Brain microvascular endothelial cell (primary cell): ENCODE measurements around the gene SLC26A9.
A peak's percentile ranks its signal among the peaks of the same experiment; 100 is the strongest.

Experiments used
- DNase-seq: peaks from one replicate; pipeline ENCODE4 v3.0.0-alpha.2; 2020
- H3K27ac ChIP-seq: fragments of 250-450 bp; sonication (Bioruptor Pico); 2 replicates; pipeline ENCODE4 v1.5.1; 2020; ENCODE audit warnings: mild to moderate bottlenecking, moderate library complexity
- H3K27me3 ChIP-seq: fragments of 250-450 bp; sonication (Bioruptor Pico); replicated peaks from 2 replicates; pipeline ENCODE4 v1.5.1; 2020; ENCODE audit warnings: mild to moderate bottlenecking
- H3K36me3 ChIP-seq: fragments of 250-450 bp; sonication (Bioruptor Pico); replicated peaks from 2 replicates; pipeline ENCODE4 v1.5.1; 2020; ENCODE audit warnings: mild to moderate bottlenecking
- H3K4me3 ChIP-seq: 2 replicates; pipeline ENCODE4 v1.5.1; 2011; ENCODE audit warnings: low read depth, mild to moderate bottlenecking, control low read depth, low read length, moderate library complexity
- in situ Hi-C: cut with HindIII; loops from 2 replicates; pipeline ENCODE4 v1.10.0; 2017; ENCODE audit warnings: low sequenced_read_pairs, low pct_ligation_motif_present
- TF ChIP-seq, protein P1 (sequence below): IDR thresholded peaks from 2 replicates; pipeline ENCODE4 v1.5.1; 2011; ENCODE audit warnings: low read depth, mild to moderate bottlenecking, moderate library complexity, low read length, control low read depth, inconsistent platforms; ENCODE audit errors: missing control alignments

Gene SLC26A9

DNA sequence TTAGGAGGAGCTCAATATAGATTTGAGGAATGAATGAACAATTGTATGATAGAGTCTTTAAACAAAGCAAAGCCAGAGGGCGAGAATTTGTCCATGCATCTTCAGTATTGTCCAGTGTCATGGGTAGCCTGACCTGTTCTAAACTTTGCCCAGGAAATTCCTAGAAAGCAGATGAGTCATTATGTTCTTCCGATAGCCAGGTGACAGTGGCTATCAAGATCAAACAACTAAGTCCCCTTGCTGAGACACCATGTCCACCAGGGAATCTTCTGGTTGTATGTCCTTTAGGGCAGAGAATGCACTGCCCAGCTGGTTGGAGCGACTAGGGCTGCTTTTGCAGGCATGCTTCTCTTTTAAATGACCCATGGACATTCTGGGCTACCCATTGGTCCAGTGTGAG is 1.8 kb upstream of the SLC26A9 start:
- TF ChIP-seq, protein P1, sequence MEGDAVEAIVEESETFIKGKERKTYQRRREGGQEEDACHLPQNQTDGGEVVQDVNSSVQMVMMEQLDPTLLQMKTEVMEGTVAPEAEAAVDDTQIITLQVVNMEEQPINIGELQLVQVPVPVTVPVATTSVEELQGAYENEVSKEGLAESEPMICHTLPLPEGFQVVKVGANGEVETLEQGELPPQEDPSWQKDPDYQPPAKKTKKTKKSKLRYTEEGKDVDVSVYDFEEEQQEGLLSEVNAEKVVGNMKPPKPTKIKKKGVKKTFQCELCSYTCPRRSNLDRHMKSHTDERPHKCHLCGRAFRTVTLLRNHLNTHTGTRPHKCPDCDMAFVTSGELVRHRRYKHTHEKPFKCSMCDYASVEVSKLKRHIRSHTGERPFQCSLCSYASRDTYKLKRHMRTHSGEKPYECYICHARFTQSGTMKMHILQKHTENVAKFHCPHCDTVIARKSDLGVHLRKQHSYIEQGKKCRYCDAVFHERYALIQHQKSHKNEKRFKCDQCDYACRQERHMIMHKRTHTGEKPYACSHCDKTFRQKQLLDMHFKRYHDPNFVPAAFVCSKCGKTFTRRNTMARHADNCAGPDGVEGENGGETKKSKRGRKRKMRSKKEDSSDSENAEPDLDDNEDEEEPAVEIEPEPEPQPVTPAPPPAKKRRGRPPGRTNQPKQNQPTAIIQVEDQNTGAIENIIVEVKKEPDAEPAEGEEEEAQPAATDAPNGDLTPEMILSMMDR, result no peak
- Histone ChIP-seq H3K27ac (no peak overlapping the region), H3K4me3 (no peak overlapping the region), H3K27me3 (peaks cover 23% of the 10 kb centered on the region), H3K36me3 (no peaks in the 10 kb centered on the region)
- in situ Hi-C loops, result no loop called here
- no peak for DNase-seq

DNA sequence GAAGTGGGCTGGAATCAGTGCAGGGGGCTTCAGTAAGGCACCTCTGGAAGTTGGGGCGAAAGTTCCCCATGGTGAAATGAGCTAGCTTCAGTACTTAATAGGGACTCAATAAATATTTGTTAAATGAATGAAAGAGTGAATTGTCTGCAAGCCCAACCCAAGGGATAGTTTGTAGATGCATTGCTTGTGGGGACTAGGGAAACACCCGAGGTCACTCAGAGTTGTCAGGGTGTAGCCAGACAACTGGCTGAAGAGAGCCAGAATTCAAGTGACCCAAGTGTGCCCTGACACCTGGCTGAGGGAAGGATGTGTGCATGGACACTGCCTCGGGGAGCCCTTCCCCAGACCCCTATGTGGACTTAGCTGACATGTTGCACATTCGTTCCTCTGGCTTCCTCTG is 1.3 kb upstream of the SLC26A9 start:
- H3K27ac ChIP-seq, result no peak overlapping the region
- no peak overlapping the region for H3K4me3 ChIP-seq
- no peaks in the 10 kb centered on the region for H3K36me3 ChIP-seq
- TF ChIP-seq, protein P1, result no peak
- in situ Hi-C loops, result no loop called here
- no peak for DNase-seq
- peaks cover 23% of the 10 kb centered on the region for H3K27me3 ChIP-seq

DNA sequence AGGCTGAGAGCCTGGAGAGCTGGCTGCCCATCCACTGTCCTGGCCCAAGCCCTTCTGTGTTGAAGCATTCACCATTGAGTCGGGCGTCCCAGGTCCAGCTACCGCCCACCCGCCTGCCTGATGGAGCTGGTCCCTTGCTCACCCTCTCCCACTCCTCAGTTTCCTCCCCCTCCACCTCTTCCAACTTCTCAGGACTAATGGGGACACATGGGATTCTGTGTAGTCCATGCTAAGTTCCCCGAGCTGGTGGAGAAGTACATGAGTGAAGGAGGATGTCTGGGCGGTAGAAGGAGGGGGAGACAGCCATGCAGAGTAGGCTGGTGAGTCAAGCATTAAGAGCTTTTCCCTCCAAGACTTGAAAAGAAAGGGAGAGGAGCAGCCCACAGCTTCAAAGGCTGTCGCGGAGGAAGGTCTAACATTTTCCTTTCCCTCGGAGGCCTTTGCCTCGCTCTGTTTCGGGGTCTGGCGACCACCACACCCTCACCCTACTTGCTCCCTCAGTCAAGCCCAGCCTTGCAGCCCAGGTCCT is 561 bp downstream of the SLC26A9 start:
- peaks cover 23% of the 10 kb centered on the region for H3K27me3 ChIP-seq

DNA sequence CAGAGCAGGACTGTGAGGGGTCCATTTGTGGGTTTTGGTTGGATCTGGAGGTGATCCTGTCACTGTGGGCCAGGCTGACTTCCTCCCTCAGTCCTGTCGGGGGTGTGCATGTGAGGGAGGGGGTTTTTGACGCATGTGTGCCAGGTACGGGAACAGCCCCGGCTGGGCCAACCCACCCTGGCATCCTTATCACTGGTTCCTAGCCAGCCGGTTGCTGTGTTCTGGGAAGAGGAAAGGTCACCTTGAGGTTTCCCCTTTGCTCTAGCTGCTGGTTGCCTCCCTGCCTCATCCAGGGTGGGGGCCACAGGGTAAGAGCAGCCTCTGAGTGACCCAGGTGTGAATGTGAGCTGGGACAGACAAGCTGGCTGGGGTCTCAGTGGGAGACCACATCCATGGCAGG is 2.5 kb downstream of the SLC26A9 start:
- Histone ChIP-seq H3K27me3 (peaks cover 21% of the 10 kb centered on the region), H3K27ac (no peak overlapping the region), H3K4me3 (no peak overlapping the region), H3K36me3 (no peaks in the 10 kb centered on the region)
- TF ChIP-seq, protein P1, result no peak
- in situ Hi-C loops, result no loop called here
- no peak for DNase-seq

More for the DNA sequence above, 561 bp downstream of the SLC26A9 start:
- H3K4me3 ChIP-seq, result no peak overlapping the region
- in situ Hi-C loops, result no loop called here
- no peak for DNase-seq
- no peak overlapping the region for H3K27ac ChIP-seq
- TF ChIP-seq, protein P1, result no peak
- no peaks in the 10 kb centered on the region for H3K36me3 ChIP-seq

DNA sequence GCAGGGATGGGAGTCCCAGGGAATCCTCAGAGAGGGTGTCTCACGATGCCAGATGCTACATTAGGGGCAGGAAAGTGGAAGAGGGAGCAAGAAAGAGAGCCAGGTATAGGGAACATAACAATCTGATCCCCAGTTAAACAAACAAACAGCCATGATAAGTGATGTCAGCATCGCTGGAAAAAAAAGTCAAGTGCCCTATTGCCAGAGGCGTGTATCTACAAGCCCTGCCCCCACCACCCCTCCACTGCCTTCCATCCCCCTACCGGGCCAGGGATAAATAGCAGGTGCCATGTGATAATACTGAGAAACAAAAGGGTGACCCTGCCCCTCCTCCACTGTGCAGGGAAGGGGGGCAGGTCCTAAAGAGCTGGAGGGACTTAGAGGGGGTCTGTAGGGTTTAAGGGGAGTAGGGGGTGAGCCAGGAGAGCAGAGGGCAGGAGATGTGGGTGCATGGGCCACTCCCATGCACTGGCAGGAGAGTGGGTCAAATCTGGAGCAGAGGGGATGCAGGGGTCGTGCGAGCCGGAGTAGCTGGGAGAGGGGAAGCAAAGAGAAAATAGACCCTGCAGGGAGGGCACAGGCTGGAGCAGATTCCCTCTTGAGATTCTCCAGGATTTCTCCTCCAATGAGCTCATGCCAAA is 3.4 kb downstream of the SLC26A9 start:
- H3K36me3 ChIP-seq, result no peaks in the 10 kb centered on the region
- no peak overlapping the region for H3K27ac ChIP-seq
- no peak overlapping the region for H3K4me3 ChIP-seq
- in situ Hi-C loops, result no loop called here
- no peak for DNase-seq
- TF ChIP-seq, protein P1, result peak; percentile 32
- H3K27me3 ChIP-seq, result peaks cover 16% of the 10 kb centered on the region

DNA sequence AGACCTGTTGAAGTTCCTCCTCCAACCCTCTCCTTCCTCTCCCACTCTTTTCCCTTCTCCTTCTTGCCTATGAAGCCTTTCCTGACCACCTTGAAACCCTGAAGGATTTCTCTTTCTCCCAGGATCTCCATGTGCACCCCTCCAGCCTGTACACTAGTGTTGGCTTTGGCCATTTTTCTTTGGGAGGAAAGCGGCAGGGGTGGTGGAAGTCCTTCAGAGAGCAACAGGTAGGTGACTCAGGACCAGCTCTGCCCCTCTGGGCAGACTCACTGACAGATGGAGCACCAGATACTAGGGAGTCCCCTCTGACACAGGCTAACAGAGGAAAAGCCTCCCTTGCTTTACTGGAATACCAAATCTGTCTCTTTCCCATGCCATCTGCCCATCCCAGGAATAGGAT is 4.6 kb downstream of the SLC26A9 start:
- Histone ChIP-seq H3K4me3 (no peak overlapping the region), H3K27ac (no peak overlapping the region), H3K36me3 (no peaks in the 10 kb centered on the region), H3K27me3 (peaks cover 12% of the 10 kb centered on the region)
- TF ChIP-seq, protein P1, result no peak
- in situ Hi-C loops, result no loop called here
- DNase-seq, result no peak
